Posterior cingulate gyrus (tissue), 11 donors: ENCODE data around the gene DIP2C.
"Not testable (repeated sequence)": the region's sequence is repeated elsewhere in the genome, so short reads cannot be mapped to it uniquely, and the experiment has no call there.

Source experiments
- DNase-seq, 10 donors: peaks; one replicate each; pipeline versions ENCODE4 v3.0.0 to v3.0.0-alpha.2; 2020 to 2021; ENCODE audit warnings: mixed read lengths in 3 of 10
- intact Hi-C: fragments of 100-400 bp; cut with DNase I; formaldehyde crosslinking; loops from one replicate; pipeline ENCODE4 v1.15.1; 2023

Gene DIP2C

DNA sequence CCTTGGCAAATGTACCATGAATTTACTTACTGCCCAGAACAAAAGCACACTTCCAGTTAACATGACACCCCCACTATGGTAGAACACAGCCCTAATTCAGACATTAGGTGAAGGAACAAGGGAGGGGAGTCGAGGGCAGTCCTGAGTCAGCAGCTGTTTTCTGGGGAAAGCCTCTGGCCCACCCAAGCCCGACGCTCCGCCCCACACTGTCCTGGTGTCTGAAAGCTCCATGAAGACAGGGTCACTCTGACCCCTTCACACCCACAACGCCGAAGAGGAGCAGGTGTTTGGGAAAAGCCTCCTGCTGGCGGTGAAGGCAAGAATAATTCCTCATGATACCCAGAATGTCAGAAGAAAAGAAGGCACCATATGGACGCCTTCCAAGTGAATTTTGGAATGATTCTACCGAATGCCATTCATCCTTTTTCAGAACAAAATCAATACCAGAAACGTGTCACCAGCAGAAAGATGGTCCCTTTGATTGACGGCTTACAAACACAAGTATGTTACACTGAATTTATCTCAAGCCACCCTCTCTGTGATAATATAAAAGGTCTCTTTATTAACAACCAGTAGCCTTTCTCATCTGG lies 172.1 kb downstream of the DIP2C start:
- intact Hi-C loops: loop anchor here (10.0 kb wide), 1 partner anchor 63 kb away; no protein-coding TSS in a partner anchor
- DNase-seq: no peak

DNA sequence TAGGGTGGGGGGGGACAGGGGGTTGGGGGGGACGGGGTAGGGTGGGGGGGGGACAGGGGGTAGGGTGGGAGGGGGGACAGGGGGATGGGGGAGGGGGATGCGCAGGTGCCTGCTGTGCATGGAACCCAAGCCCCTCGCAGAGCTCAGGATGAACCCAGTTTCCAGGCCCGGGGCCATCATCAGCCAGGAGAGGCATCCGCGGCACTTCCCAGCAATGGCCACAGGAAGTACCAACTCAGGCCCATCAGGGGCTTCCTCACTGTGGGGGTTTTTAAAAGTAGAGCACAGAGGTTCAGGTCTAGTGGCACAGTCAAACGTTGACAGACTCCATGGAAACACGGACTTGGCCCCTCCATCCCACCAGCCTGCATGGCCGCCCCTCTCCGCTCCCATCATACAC lies 172.7 kb downstream of the DIP2C start:
- intact Hi-C loops: loop anchor here (10.0 kb wide), 1 partner anchor 62 kb away; no protein-coding TSS in a partner anchor
- no peak for DNase-seq

DNA sequence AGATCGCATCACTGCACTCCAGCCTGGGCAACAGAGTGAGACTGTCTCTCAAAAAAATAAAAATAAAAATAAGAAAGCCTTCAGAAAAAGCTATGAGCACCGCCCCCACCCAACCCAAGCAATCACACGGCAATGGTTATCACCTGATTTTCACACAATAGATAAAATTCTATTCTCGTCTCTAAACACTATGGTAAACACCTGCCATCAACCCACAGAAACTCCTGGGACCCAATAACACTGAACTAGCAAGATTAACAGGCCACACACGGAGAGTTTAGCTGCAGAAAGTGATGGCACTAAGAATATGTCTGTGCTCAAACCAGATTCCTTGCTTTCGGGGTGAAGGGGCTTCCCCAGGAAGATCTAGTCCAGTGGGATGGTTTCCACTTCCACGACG lies 173.8 kb downstream of the DIP2C start:
- no peak for DNase-seq
- intact Hi-C loops: loop anchor here (10.0 kb wide), 1 partner anchor 61 kb away; no protein-coding TSS in a partner anchor

DNA sequence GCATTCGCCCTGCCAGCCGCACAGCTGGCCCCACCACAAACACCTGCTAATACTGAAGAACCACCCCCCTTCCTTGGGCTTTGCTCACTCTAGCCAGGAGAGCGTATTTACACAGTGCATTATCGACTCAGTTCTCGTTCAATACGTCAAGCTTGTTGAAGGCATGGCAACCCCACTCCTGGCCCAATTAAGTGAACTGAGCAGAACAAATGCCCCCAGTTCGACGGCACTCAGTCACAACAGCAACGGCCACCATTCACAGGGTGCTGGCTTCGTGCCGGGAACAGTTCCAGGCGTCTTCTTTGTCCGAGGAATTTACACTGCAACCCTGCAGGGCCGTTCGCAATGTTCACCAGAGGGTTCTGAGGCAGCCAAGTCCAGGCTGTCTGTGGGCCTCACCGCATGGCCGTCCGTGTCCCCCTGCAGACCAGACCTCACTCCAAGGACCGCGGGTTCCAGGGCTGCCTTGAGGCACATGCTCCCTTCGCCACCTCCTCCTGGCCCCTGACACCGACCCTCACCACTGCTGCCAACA lies 175.3 kb downstream of the DIP2C start:
- intact Hi-C loops: loop anchor here (5.0 to 10.0 kb wide), 3 partner anchors 59 to 173 kb away; partner anchors contain the start of gene DIP2C
- peak; percentile 69 to 96 (median 84) for DNase-seq

DNA sequence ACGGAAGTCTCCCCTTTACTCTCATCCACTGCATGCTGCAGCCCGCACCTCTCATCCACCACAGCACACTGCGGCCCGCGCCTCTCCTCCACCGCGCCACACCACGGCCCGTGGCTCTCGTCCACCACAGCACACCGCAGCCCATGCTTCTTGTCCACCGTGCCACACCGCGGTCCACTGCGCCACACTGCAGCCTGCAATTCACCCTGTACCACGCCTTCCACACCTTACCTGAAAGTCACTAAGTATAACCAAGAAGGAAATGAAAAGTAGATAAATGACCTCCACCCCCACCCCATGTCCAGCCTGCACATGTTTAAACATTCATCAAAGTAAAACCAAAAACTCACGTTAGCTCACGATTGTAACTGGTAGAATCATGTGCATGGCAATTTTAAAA lies 176.1 kb downstream of the DIP2C start:
- DNase-seq: no peak
- intact Hi-C loops: loop anchor here (5.0 to 10.0 kb wide), 3 partner anchors 59 to 174 kb away; partner anchors contain the start of gene DIP2C

DNA sequence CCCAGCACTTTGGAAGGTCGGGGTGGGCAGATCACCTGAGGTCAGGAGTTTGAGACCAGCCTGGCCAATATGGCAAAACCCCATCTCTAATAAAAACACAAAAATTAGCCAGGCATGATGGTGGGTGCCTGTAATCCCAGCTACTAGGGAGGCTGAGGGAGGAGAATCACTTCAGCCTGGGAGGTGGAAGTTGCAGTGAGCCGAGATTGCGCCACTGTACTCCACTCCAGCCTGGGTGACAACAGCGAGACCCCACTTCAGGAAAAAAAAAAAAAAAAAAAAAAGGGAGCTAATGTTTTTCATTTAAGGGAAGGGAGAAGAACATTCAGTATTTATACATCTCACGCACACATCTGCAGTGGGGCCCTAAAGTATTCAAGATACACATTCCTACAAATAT lies 176.8 kb downstream of the DIP2C start:
- intact Hi-C loops: loop anchor here (5.0 to 10.0 kb wide), 3 partner anchors 58 to 175 kb away; partner anchors contain the start of gene DIP2C
- DNase-seq: not testable (repeated sequence)

DNA sequence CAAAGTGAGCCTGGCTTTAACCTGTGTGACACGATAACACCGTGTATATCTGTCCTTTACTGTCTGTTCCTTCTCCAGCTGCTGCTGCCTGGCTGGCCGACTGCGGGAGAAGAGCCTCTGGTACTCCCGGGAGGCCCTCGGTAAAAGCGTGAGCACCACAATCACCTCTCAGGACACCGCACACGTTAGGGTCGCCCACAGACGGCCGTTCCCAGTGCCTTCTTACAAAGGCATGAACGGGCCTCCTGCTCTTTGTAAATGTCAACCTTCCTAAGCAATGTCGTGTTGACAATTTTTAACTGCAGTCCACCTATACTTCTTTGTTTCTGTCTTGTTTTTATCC lies 177.6 kb downstream of the DIP2C start:
- DNase-seq: no peak
- intact Hi-C loops: loop anchor here (1.0 to 10.0 kb wide), 4 partner anchors 57 to 277 kb away; partner anchors contain the start of gene DIP2C

DNA sequence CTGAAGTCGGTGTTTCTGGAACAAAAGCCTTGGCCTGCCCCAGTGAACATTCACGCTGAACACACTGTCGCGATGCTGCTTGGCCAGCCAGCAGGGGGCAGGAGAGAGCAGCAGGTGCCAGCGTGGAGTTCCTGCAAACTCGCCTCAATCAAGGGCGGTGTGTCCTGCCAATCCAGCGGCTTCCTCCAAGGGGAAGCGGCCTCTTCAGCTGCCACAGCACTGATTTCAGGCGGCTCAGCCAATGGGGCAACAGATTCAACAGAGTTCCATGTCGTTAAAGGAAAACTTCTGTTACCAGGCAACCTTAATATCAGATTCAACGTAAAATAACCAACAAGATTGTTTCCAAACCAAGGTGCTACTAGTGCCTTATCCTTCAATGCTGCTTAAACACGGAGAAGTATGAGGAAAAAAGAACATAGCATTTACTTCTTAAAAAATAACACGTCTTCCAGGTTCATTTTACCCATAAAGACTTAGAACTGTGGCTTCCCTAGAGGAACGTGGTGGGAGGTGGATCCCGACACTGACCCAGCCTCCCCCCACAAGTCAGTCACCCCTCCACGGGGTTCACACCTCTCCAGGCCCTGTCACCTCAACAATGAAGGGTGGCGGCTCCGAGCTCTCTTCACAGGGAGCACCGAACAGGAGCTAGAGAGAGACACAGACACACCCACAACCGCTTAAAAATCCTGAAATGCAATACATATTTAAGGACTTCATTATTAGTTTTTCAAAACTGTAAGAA lies 178.2 kb downstream of the DIP2C start:
- DNase-seq: peak; percentile 90 to 99 (median 95)
- intact Hi-C loops: loop anchor here (1.0 to 10.0 kb wide), 4 partner anchors 56 to 278 kb away; partner anchors contain the start of gene DIP2C

DNA sequence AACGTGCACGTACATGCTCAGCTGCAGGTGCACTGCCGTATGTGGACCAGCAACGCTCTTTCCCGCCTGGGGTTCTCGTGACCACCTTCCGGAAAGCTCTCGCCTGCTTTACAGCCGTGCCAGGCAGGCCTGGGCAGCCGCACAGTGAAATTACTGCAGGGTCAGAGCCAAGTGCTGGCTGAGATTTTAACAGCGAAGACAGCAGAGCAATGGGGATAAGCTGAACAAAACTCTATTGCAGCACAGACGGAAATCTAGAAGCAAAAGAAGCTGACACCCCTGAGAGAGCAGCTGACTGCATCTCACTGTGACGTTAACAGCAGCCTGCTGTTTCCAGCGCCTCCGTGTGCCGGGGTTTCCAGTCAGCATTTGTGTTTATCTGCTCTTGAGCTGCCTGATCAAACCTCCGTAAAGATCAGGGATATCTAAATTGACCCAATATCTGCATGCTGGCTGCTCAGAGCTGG lies 179.0 kb downstream of the DIP2C start:
- DNase-seq: peak in 9 of 10 donors; percentile 46 to 93 (median 60)
- intact Hi-C loops: loop anchor here (5.0 to 10.0 kb wide), 3 partner anchors 56 to 177 kb away; partner anchors contain the start of gene DIP2C

DNA sequence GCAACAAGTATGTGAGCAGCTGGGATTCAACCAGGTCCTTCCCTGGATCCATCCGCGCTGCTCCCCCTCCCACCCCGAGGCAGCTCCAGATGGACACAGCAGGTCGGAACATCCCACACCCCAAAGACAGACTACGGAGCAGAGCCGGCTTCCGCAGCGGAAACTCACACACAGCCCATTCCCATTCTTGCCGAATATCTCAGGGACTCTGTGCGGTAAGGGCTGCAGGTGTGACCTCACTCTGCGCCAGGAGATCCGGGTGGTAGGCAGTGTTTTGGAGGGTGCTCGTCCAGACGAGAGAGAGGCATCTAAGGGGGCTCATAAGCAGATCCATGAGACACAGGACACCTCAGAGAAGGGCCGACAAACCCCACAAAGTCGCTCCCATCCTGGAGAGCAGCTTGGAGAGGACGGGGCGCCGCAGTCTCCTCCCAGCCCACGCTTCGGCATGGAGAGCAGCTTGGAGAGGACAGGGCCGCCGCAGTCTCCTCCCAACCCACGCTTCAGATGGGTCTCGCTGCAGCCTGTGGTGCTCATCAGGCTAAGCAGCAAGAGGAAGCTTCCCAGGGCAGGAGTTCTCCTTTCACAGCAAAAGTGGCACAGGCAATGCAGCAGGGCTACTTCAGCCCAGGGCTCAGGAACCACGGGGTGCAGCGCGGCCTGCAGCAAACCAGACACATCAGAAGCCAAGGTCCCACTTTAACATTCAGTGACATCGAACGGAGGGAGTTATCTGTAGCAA lies 179.9 kb downstream of the DIP2C start:
- intact Hi-C loops: loop anchor here (5.0 to 10.0 kb wide), 3 partner anchors 55 to 178 kb away; partner anchors contain the start of gene DIP2C
- peak in 6 of 10 donors; percentile 40 to 92 (median 72) for DNase-seq

DNA sequence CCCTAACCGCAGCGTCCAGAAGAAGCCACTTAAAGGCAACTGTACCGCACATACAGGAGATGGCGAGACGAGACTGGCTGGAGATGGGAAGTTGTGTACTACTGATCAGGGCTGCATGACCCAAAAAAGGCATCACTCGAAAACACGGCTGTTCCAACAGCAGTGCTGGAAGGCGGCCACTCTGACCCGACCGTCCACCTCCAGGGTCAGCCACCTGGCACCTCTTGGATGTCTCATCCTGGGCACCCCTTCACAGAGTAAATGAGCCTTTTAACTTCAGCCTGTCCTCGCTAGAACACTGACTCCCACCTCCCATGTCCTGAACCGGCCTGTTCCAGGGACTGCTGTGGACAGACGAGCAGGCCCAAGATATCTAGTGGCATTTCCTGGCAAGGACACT lies 180.7 kb downstream of the DIP2C start:
- no peak for DNase-seq
- intact Hi-C loops: no loop called here

- no peak for DNase-seq
- intact Hi-C loops: no loop called here
These were observed 181.5 kb downstream of the DIP2C start for GRCh38 chr10:507908-508444.

GRCh38 chr10:507355-507699 lies 182.1 kb downstream of the DIP2C start:
- intact Hi-C loops: no loop called here
- DNase-seq: peak in 1 of 10 donors; percentile 27

- peak in 2 of 10 donors; percentile 6 to 61 for DNase-seq
- intact Hi-C loops: no loop called here
These were observed 182.8 kb downstream of the DIP2C start for GRCh38 chr10:506451-507354.

- peak in 1 of 10 donors; percentile 25 for DNase-seq
- intact Hi-C loops: no loop called here
These were observed 184.0 kb downstream of the DIP2C start for GRCh38 chr10:505419-505818.

DNA sequence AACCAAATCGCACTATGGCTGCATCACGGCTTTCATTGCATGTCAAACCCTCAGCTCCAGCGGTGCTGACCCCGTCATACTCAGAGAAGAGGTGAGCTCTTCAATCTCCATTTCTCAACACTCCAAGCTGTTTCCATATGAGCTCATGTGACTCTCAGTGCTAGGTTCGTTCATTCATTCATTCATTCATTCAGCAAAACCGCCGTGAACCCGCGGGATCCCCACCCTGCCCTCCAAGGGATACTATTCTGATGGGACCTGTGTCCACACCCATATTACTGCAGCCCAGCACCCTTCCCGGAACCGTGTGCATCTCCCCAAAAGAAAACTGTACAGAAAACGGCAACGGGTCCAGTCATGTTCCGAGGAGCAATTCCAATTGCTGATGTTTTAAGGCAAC lies 184.7 kb downstream of the DIP2C start:
- intact Hi-C loops: no loop called here
- peak in 1 of 10 donors; percentile 29 for DNase-seq

DNA sequence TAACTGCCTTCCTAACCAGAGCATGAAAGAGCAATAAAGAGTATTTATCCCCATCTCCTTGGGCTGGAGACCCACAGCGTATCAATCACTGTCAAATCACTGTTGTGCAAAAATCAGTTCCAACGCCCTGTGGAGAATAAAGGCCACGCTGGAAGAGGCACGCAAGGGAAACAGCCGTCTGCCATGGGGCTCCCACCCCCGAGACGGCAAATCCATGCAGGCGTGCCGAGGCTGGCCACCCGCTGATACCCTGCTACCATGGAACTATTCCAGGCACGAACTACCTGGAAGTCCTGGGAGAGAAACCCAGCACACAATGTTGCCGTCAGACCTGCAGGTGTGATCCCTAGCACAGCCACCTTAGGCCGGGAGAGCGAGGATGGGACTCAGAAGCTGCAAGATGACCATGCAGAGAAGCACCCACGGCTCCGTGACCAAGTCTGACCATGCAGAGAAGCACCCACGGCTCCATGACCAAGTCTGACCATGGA lies 185.3 kb downstream of the DIP2C start:
- peak in 1 of 10 donors; percentile 74 for DNase-seq
- intact Hi-C loops: no loop called here

- intact Hi-C loops: no loop called here
- peak in 1 of 10 donors; percentile 54 for DNase-seq
These were observed 187.9 kb downstream of the DIP2C start for GRCh38 chr10:501596-501995.

- DNase-seq: peak in 1 of 10 donors; percentile 4
- intact Hi-C loops: no loop called here
These were observed 188.6 kb downstream of the DIP2C start for GRCh38 chr10:500876-501275.
